ENCODE data around the gene DUSP22.
"Not testable (repeated sequence)": the region's sequence is repeated elsewhere in the genome, so short reads cannot be mapped to it uniquely, and the experiment has no call there.

Gene DUSP22

DNA sequence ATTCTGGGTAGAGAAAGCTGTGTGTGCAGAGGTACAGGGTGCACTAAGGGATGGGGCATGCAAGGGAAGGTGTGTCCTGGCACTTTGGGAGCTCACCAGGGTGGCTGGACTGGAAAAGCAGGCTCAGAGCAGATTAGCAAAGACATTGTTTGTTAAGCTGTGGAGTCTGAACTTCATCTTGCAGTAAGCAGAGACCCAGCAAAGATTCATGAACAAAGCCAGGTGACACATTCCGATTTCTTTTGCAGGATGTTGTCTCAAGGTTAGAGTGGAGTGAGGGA, 28.8 kb downstream of the DUSP22 start:
- H3K27me3 ChIP-seq (ENCODE audit: control insufficient read depth, insufficient read depth, low read length): no peaks in the 10 kb centered on the region
- no peaks in the 10 kb centered on the region for H3K36me3 ChIP-seq (ENCODE audit: control insufficient read depth, insufficient read depth, low read length)
- H3K27ac ChIP-seq (ENCODE audit: low read depth, low read length): no peak overlapping the region
- no peaks in the 10 kb centered on the region for H3K4me1 ChIP-seq (ENCODE audit: control insufficient read depth, insufficient read depth, low read length)
- peaks cover 68% of the 10 kb centered on the region for H3K9me3 ChIP-seq (ENCODE audit: control insufficient read depth, insufficient read depth, low read length)
- no peak overlapping the region for H3K4me3 ChIP-seq (ENCODE audit: low read depth, low read length)
- H3K9ac ChIP-seq (ENCODE audit: low read depth, low read length): no peak overlapping the region

DNA sequence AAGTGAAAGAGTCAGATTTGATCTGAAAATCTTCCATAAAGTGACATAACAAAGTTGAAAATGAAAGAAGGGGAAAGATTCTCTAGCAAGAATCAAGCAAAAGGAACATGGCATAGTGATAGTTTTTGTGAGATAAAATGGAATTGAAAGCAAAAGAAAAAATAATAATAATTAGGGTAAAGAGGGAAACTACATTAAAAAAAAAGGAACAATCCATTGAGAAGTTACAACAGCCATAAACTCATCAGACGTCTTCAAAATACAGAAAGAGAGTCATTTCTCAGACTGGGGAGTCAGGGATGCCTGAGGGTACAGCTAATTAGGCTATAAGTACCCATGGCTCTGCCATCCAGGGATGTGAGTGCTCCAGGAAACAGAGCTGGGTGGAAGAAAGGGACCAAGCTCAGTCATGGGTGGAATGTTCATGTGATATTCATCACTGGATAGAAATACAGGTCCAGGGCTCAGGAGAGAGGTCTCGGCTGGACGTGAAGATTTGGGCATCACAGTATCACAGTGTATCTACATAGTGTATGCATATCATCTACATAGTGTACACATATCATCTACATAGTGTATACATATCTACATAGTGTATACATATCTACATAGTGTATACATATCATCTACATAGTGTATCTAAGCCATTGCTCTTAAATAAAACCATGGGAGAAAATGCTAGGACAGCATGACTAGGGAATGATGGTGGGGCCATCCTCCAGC, 29.4 kb downstream of the DUSP22 start:
- Histone ChIP-seq H3K4me1 (ENCODE audit: control insufficient read depth, insufficient read depth, low read length) (no peaks in the 10 kb centered on the region), H3K4me3 (ENCODE audit: low read depth, low read length) (no peak overlapping the region), H3K9me3 (ENCODE audit: control insufficient read depth, insufficient read depth, low read length) (peaks cover 66% of the 10 kb centered on the region), H3K36me3 (ENCODE audit: control insufficient read depth, insufficient read depth, low read length) (no peaks in the 10 kb centered on the region), H3K9ac (ENCODE audit: low read depth, low read length) (no peak overlapping the region), H3K27me3 (ENCODE audit: control insufficient read depth, insufficient read depth, low read length) (no peaks in the 10 kb centered on the region), H3K27ac (ENCODE audit: low read depth, low read length) (no peak overlapping the region)

DNA sequence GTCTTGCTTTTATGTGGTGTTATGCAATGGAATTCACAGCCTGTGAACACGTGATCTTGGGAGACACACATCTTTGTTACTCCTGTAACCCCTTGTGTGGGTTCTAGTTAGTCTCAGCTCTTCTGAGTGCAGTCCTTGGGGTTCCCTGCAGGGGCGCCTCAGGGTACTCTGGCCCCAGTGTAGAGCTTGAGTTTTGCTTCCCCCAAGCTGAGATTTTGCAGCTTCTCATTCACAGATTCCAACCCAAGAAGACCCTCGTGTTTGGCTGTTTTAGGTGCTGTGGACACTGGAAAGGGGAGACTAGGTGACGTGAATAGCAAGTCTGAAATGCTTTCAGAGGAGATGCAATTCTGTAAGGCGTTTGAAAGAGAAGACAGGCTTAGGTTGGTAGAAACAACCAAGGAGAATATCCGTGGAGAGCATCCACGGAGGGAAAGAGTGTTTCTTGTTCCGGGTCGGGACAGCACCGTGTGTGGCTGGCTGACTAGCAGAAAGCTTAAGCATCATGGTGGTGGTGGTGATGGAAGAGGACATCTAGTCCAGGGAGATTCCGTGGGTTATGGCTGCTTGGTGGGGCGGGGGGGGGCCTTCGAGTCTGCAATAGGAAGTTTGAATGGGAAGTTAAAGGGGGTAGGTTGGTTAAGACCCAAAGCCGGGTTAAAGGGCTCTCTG, 30.1 kb downstream of the DUSP22 start:
- no peak overlapping the region for H3K27ac ChIP-seq (ENCODE audit: low read depth, low read length)
- no peaks in the 10 kb centered on the region for H3K4me1 ChIP-seq (ENCODE audit: control insufficient read depth, insufficient read depth, low read length)
- no peak overlapping the region for H3K9ac ChIP-seq (ENCODE audit: low read depth, low read length)
- H3K4me3 ChIP-seq (ENCODE audit: low read depth, low read length): no peak overlapping the region
- H3K9me3 ChIP-seq (ENCODE audit: control insufficient read depth, insufficient read depth, low read length): peaks cover 67% of the 10 kb centered on the region
- H3K27me3 ChIP-seq (ENCODE audit: control insufficient read depth, insufficient read depth, low read length): no peaks in the 10 kb centered on the region
- no peaks in the 10 kb centered on the region for H3K36me3 ChIP-seq (ENCODE audit: control insufficient read depth, insufficient read depth, low read length)

DNA sequence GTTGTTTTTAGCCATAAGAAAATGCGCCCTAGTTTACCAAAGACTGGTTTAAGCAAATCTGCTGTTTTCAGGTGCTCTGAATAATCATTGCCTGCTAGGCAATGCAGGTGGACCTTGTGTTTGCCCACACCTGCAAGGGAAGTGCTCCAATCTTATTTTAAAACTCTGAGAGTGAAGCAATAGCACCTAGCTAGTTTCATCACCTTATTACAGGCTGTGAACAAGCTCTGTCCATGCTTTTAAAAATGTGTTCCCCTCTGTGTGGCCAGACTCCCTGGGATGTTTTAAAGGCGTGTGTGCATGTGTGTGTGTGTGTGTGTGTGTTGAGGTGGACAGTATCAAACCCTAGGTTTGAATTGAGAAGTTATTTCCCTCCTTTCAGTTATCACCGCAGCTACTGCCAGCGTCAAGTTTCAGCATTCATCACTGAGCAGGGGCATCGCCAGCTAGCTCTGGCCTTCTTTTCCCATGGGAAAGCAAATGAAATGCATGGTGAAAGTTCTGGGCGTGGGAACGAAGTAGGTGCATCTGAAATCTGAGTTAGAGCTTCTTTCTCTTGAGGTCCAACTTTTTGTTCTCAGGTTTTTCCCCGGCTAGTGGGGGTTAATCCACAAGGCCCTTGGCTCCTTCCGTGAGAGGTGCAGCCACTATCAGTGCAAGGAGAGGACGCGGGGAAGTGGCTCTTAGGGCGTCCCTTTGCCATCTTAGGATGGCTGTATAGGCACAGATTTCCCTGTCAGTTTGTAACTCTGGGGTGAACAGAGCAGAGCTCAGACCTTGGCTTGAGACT, 30.8 kb downstream of the DUSP22 start:
- Histone ChIP-seq H3K27ac (ENCODE audit: low read depth, low read length) (no peak overlapping the region), H3K4me1 (ENCODE audit: control insufficient read depth, insufficient read depth, low read length) (no peaks in the 10 kb centered on the region), H3K9me3 (ENCODE audit: control insufficient read depth, insufficient read depth, low read length) (peaks cover 69% of the 10 kb centered on the region), H3K36me3 (ENCODE audit: control insufficient read depth, insufficient read depth, low read length) (no peaks in the 10 kb centered on the region), H3K27me3 (ENCODE audit: control insufficient read depth, insufficient read depth, low read length) (no peaks in the 10 kb centered on the region), H3K4me3 (ENCODE audit: low read depth, low read length) (no peak overlapping the region), H3K9ac (ENCODE audit: low read depth, low read length) (no peak overlapping the region)

DNA sequence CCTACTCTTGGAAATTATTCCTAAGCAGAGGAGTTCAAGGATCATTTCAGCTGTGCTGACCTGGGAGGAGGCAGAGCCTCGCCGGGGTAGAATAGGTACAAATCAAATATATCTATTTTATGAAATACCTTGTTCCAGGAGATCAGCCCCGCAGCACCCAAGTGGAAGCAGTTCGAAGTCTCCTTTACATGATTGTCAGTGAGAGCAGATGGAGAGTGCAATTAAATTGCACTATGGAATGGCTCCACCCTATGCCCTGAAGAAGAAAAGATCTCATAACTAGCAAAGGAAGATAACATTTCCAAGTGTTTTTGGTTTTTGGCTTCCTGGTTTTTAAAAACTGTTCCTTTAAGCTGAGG, 31.4 kb downstream of the DUSP22 start:
- no peak overlapping the region for H3K27ac ChIP-seq (ENCODE audit: low read depth, low read length)
- H3K4me3 ChIP-seq (ENCODE audit: low read depth, low read length): no peak overlapping the region
- H3K9me3 ChIP-seq (ENCODE audit: control insufficient read depth, insufficient read depth, low read length): peaks cover 68% of the 10 kb centered on the region
- H3K4me1 ChIP-seq (ENCODE audit: control insufficient read depth, insufficient read depth, low read length): no peaks in the 10 kb centered on the region
- H3K27me3 ChIP-seq (ENCODE audit: control insufficient read depth, insufficient read depth, low read length): no peaks in the 10 kb centered on the region
- no peaks in the 10 kb centered on the region for H3K36me3 ChIP-seq (ENCODE audit: control insufficient read depth, insufficient read depth, low read length)
- no peak overlapping the region for H3K9ac ChIP-seq (ENCODE audit: low read depth, low read length)

DNA sequence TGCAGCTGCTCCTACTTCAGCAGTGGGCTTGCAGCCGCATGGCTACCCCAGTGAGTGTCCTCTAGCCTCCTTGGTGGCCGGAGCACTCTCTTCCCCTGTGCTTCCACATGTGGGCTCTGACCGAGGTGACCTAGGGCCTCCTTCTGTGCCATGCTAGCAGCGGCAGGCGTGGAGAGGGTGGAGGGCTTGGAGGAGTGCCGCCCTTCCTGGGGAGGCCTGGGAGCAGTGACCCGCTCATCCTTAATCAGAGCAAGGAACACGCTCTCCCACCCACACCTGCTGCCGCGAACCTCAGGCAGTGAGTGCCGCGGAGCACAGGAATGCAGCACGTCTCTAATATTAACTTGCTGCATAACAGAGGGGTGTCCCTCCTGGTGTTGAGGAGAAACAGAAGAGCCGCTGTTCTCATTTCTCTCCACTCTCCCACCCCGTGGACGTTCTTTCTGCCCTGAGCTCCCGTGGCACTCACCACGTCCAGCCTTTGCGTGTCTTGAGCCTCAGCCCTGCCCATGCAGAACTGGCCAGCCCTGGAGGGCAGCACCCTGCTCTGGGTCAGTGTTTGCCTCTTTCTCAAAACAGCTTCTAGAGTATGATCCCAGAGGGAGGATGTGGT, 31.9 kb downstream of the DUSP22 start:
- Histone ChIP-seq H3K9ac (ENCODE audit: low read depth, low read length) (no peak overlapping the region), H3K4me1 (ENCODE audit: control insufficient read depth, insufficient read depth, low read length) (no peaks in the 10 kb centered on the region), H3K27ac (ENCODE audit: low read depth, low read length) (no peak overlapping the region)

DNA sequence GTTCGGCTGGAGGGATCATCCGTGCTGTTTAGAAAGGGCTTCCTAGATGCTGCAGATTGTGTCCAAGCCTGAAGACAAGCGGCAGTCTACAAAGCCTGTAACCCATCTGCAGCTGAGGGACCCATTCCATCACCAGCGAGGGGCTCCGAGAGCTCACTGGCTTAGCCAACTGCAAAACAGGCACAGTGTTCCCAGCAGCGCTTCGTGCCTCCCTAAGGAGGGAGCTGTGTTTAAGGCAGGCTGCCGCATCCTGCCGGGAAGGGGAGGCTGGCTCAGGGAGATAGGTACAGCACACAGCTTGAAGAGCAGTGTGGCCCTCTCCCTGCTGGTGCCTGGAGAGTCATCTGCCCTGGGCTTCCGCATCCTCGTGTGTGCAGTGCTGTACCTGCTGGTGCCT, 32.4 kb downstream of the DUSP22 start:
- no peaks in the 10 kb centered on the region for H3K36me3 ChIP-seq (ENCODE audit: control insufficient read depth, insufficient read depth, low read length)
- H3K4me3 ChIP-seq (ENCODE audit: low read depth, low read length): no peak overlapping the region
- no peak overlapping the region for H3K9ac ChIP-seq (ENCODE audit: low read depth, low read length)
- no peak overlapping the region for H3K27ac ChIP-seq (ENCODE audit: low read depth, low read length)
- peaks cover 67% of the 10 kb centered on the region for H3K9me3 ChIP-seq (ENCODE audit: control insufficient read depth, insufficient read depth, low read length)
- H3K4me1 ChIP-seq (ENCODE audit: control insufficient read depth, insufficient read depth, low read length): no peaks in the 10 kb centered on the region
- H3K27me3 ChIP-seq (ENCODE audit: control insufficient read depth, insufficient read depth, low read length): no peaks in the 10 kb centered on the region

More for the DNA sequence above, 31.9 kb downstream of the DUSP22 start:
- Histone ChIP-seq H3K27me3 (ENCODE audit: control insufficient read depth, insufficient read depth, low read length) (no peaks in the 10 kb centered on the region), H3K4me3 (ENCODE audit: low read depth, low read length) (no peak overlapping the region), H3K9me3 (ENCODE audit: control insufficient read depth, insufficient read depth, low read length) (peaks cover 68% of the 10 kb centered on the region), H3K36me3 (ENCODE audit: control insufficient read depth, insufficient read depth, low read length) (no peaks in the 10 kb centered on the region)

DNA sequence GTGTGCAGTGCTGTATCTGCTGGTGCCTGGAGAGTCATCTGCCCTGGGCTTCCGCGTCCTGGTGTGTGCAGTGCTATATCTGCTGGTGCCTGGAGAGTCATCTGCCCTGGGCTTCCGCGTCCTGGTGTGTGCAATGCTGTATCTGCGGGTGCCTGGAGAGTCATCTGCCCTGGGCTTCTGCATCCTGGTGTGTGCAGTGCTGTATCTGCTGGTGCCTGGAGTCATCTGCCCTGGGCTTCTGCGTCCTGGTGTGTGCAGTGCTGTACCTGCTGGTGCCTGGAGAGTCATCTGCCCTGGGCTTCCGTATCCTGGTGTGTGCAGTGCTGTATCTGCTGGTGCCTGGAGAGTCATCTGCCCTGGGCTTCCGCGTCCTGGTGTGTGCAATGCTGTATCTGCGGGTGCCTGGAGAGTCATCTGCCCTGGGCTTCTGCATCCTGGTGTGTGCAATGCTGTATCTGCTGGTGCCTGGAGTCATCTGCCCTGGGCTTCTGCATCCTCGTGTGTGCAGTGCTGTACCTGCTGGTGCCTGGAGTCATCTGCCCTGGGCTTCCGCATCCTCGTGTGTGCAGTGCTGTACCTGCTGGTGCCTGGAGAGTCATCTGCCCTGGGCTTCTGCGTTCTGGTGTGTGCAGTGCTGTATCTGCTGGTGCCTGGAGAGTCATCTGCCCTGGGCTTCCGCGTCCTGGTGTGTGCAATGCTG, 33.0 kb downstream of the DUSP22 start:
- H3K9me3 ChIP-seq (ENCODE audit: control insufficient read depth, insufficient read depth, low read length): peaks cover 67% of the 10 kb centered on the region
- H3K27ac ChIP-seq (ENCODE audit: low read depth, low read length); H3K9ac ChIP-seq (ENCODE audit: low read depth, low read length); H3K4me1 ChIP-seq (ENCODE audit: control insufficient read depth, insufficient read depth, low read length); H3K36me3 ChIP-seq (ENCODE audit: control insufficient read depth, insufficient read depth, low read length); H3K4me3 ChIP-seq (ENCODE audit: low read depth, low read length); H3K27me3 ChIP-seq (ENCODE audit: control insufficient read depth, insufficient read depth, low read length): not testable (repeated sequence)

DNA sequence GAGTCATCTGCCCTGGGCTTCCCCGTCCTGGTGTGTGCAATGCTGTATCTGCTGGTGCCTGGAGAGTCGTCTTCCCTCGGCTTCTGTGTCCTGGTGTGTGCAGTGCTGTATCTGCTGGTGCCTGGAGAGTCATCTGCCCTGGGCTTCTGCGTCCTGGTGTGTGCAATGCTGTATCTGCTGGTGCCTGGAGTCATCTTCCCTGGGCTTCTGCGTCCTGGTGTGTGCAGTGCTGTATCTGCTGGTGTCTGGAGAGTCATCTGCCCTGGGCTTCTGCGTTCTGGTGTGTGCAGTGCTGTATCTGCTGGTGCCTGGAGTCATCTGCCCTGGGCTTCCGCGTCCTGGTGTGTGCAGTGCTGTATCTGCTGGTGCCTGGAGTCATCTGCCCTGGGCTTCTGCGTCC, 33.8 kb downstream of the DUSP22 start:
- peaks cover 67% of the 10 kb centered on the region for H3K9me3 ChIP-seq (ENCODE audit: control insufficient read depth, insufficient read depth, low read length)
- not testable (repeated sequence) for H3K27ac ChIP-seq (ENCODE audit: low read depth, low read length); H3K9ac ChIP-seq (ENCODE audit: low read depth, low read length); H3K27me3 ChIP-seq (ENCODE audit: control insufficient read depth, insufficient read depth, low read length); H3K4me3 ChIP-seq (ENCODE audit: low read depth, low read length); H3K36me3 ChIP-seq (ENCODE audit: control insufficient read depth, insufficient read depth, low read length); H3K4me1 ChIP-seq (ENCODE audit: control insufficient read depth, insufficient read depth, low read length)

DNA sequence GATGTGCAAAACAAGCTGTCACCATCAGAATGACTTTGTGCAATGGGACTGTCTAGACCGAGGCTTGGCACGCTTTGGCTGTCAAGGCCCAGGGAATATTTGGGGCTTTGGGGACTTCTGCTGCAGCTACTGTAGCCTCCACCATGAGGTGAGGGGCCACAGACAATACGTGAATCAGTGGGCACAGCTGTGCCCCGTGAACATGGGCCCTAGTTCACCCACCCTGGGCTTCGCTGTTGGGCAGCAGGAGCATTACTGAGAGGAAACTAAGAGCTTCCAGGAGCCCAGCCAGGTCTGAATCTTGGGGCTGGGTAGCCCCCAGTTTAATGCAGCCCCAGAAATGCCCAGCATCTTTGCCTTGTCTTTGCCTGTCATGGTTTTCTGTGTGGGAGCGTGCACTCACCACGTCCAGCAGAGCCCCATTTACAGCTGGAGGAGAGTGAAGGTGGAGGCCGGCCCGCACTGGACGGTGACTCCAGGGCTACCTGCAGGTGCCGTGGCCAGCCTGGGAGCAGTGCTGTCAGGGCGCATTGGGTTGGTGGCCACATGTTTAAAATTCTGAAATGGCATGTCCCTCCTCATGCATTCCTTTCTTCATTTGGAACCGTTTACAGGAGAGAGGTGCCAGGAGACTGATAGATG, 34.7 kb downstream of the DUSP22 start:
- Histone ChIP-seq H3K27me3 (ENCODE audit: control insufficient read depth, insufficient read depth, low read length) (no peaks in the 10 kb centered on the region), H3K4me1 (ENCODE audit: control insufficient read depth, insufficient read depth, low read length) (no peaks in the 10 kb centered on the region), H3K4me3 (ENCODE audit: low read depth, low read length) (no peak overlapping the region), H3K27ac (ENCODE audit: low read depth, low read length) (no peak overlapping the region), H3K9me3 (ENCODE audit: control insufficient read depth, insufficient read depth, low read length) (peaks cover 68% of the 10 kb centered on the region), H3K36me3 (ENCODE audit: control insufficient read depth, insufficient read depth, low read length) (no peaks in the 10 kb centered on the region), H3K9ac (ENCODE audit: low read depth, low read length) (no peak overlapping the region)

Data from HUES48 (cell line).